Keratinocyte (primary cell): ENCODE data around the gene PACSIN2.

Experiments
- CTCF ChIP-seq, 3 experiments: IDR thresholded peaks in 1 of 3; conservative IDR thresholded peaks in 1 of 3; optimal IDR thresholded peaks in 1 of 3; 2 replicates in 2 of 3; 3 replicates in 1 of 3; pipeline versions ENCODE3 to v1.5.1; 2011; ENCODE audit warnings: low read length in 3 of 3, mild to moderate bottlenecking in 3 of 3, moderate library complexity in 2 of 3, control low read depth in 1 of 3, inconsistent platforms in 1 of 3; ENCODE audit not compliant: insufficient read depth in 2 of 3; ENCODE audit errors: extremely low read depth in 1 of 3
- EZH2 ChIP-seq: IDR thresholded peaks from one replicate; pipeline ENCODE4 v1.6.1; 2012; ENCODE audit warnings: inconsistent platforms, mild to moderate bottlenecking, low read length, moderate library complexity

DNA sequence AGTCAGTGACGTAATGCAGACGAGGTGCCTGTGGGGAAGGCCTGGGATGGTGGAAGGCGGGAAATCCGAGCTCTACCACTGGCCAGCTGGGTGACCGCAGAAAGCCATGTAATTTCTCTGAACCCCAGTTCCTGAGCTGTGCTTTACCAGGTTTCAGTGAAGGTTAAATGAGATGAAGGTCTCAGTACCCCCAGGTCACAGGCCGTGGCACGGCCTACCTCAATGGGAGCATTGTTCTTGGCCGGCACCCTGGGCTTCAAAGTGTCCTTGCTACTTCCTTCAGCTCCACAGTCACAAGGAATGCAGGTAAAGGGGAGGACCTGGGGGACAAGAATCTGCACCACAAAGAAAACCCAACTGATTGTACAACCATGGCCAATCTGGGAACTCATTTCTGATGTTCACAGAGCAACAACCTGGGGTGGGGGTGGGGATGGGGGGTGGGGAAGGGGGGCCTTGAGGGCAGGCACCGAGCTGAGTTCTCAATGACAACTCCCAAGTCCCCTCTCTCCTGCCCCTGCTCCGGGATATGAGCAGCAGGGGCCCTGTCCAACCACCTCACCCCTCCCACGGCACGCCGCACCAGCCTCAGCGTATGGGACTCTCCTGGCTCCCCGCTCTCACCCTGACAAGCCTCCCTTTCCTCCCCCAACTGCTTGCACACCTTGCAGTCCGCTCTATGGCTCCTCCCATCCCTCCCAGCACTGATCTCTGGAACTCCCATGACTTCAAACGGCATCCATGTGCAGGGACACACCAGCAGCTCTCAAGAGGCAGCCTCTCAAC, 98.8 kb downstream of the PACSIN2 start:
- TF ChIP-seq CTCF (optimal IDR thresholded peaks at IDR 0.05 in 1 of 3, IDR thresholded peaks at IDR 0.05 in 1 of 3, conservative IDR thresholded peaks at IDR 0.05 in 1 of 3; ENCODE audit: extremely low read depth in 1 of 3, insufficient read depth in 2 of 3, low read length in 3 of 3) = no peak
- TF ChIP-seq EZH2 = no peak
